WTC11 (cell line): Measurements from ENCODE around the gene SNX25.

Experiments
- ATF1 ChIP-seq: sonication (generic); formaldehyde crosslinking; IDR thresholded peaks from 2 replicates; pipeline ENCODE4 v1.8.1; 2023; ENCODE audit warnings: mild to moderate bottlenecking, moderate library complexity, missing genetic modification reagents
- E2F1 ChIP-seq: sonication (generic); formaldehyde crosslinking; IDR thresholded peaks from 2 replicates; pipeline ENCODE4 v1.8.0; 2022; ENCODE audit warnings: mild to moderate bottlenecking, missing genetic modification reagents
- MLX ChIP-seq: sonication (generic); formaldehyde crosslinking; IDR thresholded peaks from 2 replicates; pipeline ENCODE4 v1.8.1; 2023; ENCODE audit warnings: mild to moderate bottlenecking, missing genetic modification reagents, moderate library complexity
- TCF7 ChIP-seq: sonication (generic); formaldehyde crosslinking; IDR thresholded peaks from 2 replicates; pipeline ENCODE4 v1.8.0; 2022; ENCODE audit warnings: mild to moderate bottlenecking, low read depth, missing genetic modification reagents, moderate library complexity
- TF ChIP-seq, protein P1 (sequence below): fragments of 200-600 bp; IDR thresholded peaks from 2 replicates; pipeline ENCODE4 v1.8.0; 2022; ENCODE audit warnings: antibody characterized with exemption

DNA sequence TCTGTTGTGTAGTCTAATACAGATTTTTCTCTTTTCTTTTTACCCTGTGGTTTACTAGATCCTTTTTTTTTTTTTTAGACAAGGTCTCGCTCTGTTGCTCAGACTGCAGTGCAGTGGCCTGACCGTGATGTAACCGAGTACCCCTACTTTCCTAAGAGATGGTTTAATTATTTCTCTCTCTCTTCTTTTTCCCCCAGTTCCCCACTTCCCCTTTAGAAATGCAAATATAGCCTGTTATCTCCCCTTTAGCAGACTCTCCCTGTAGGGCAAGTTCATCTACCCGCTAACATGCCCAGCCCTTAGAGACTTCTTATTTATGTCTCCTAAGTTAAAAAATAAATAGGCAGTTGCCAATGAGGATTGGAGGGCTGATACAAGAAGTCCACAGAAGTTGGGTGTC is 4.5 kb downstream of the SNX25 start:
- TF ChIP-seq, protein P1, sequence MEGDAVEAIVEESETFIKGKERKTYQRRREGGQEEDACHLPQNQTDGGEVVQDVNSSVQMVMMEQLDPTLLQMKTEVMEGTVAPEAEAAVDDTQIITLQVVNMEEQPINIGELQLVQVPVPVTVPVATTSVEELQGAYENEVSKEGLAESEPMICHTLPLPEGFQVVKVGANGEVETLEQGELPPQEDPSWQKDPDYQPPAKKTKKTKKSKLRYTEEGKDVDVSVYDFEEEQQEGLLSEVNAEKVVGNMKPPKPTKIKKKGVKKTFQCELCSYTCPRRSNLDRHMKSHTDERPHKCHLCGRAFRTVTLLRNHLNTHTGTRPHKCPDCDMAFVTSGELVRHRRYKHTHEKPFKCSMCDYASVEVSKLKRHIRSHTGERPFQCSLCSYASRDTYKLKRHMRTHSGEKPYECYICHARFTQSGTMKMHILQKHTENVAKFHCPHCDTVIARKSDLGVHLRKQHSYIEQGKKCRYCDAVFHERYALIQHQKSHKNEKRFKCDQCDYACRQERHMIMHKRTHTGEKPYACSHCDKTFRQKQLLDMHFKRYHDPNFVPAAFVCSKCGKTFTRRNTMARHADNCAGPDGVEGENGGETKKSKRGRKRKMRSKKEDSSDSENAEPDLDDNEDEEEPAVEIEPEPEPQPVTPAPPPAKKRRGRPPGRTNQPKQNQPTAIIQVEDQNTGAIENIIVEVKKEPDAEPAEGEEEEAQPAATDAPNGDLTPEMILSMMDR: no peak
- no peak for TF ChIP-seq MLX
- no peak for TF ChIP-seq TCF7
- no peak for TF ChIP-seq E2F1 (CRISPR knock-in tag)
- TF ChIP-seq ATF1 (CRISPR knock-in tag): no peak
